Measurements from ENCODE around the gene TRERF1. TPM values are rescaled to one million over a fixed set of nuclear protein-coding genes. Genes with fewer than 3 reads are reported as not detected.

TRERF1 gene
- total and polyA plus RNA-seq, 2 experiments from 2014 or later = 11.2 to 20.6 TPM

GRCh38 chr6:42307141-42307470 is 144.6 kb downstream of the TRERF1 start:
- Mint-ChIP-seq H3K4me1 (peaks cover 29% of the 10 kb centered on the region), H3K4me3 (no peak overlapping the region), H3K9me3 (no peaks in the 10 kb centered on the region), H3K27ac (no peak overlapping the region), H3K27me3 (ENCODE audit: insufficient read depth, low read depth, poor library complexity) (peaks cover 3% of the 10 kb centered on the region), H3K36me3 (ENCODE audit: low read depth) (peaks cover 12% of the 10 kb centered on the region; the same call in 2 of the 3 replicates)
- H3K27me3 ChIP-seq (ENCODE audit: insufficient read depth) = no peaks in the 10 kb centered on the region
- H4K20me1 ChIP-seq (replicated peaks; ENCODE audit: insufficient read depth) = peaks cover 13% of the 10 kb centered on the region; the same call in 1 of the 2 replicates
- H2AFZ ChIP-seq = no peak overlapping the region
- no peaks in the 10 kb centered on the region for H3K36me3 ChIP-seq (ENCODE audit: insufficient read depth)
- no peaks in the 10 kb centered on the region for H3F3A ChIP-seq (replicated peaks; ENCODE audit: low read depth)
- H3K27ac ChIP-seq (ENCODE audit: low read depth) = no peak overlapping the region
- no peak overlapping the region for H3K4me2 ChIP-seq
- ATAC-seq = no peak
- no peak for TF ChIP-seq ZNF462 (CRISPR knock-in tag; IDR thresholded peaks at IDR 0.05)
- TF ChIP-seq EZH2phosphoT487 (IDR thresholded peaks at IDR 0.05; ENCODE audit: unreplicated experiment) = no peak
- TF ChIP-seq EZH2 (IDR thresholded peaks at IDR 0.05; ENCODE audit: low read depth, unreplicated experiment) = no peak
- TF ChIP-seq STAT1 (IDR thresholded peaks at IDR 0.05; ENCODE audit: unreplicated experiment) = no peak
- TF ChIP-seq ZNF331 (CRISPR knock-in tag; IDR thresholded peaks at IDR 0.05; ENCODE audit: low read depth) = no peak
- no peak for TF ChIP-seq CREB1 (CRISPR knock-in tag; IDR thresholded peaks at IDR 0.05; ENCODE audit: low read depth)
- no peak for TF ChIP-seq POLR2AphosphoS5 (IDR thresholded peaks at IDR 0.05; ENCODE audit: low read depth)
- TF ChIP-seq ZNF114 (CRISPR knock-in tag; IDR thresholded peaks at IDR 0.05) = no peak
- TF ChIP-seq JUNB (IDR thresholded peaks at IDR 0.05; ENCODE audit: unreplicated experiment) = no peak
- TF ChIP-seq NANOG (IDR thresholded peaks at IDR 0.05; ENCODE audit: borderline replicate concordance) = no peak
- TF ChIP-seq CTCF (conservative IDR thresholded peaks at IDR 0.05; ENCODE audit: low read depth in 2 of 2) = no peak
- no peak for TF ChIP-seq REST (IDR thresholded peaks at IDR 0.05; ENCODE audit: unreplicated experiment)
- no peak for TF ChIP-seq ETS1 (IDR thresholded peaks at IDR 0.05)
- H3K4me1 ChIP-seq (ENCODE audit: insufficient read depth) = peaks cover 29% of the 10 kb centered on the region
- no peak overlapping the region for H3K4me3 ChIP-seq
- peaks cover 56% of the 10 kb centered on the region for H3K79me2 ChIP-seq (replicated peaks; ENCODE audit: insufficient read depth)
- no peak for DNase-seq (ENCODE audit: low spot score)
- no peaks in the 10 kb centered on the region for H3K9me2 ChIP-seq (ENCODE audit: insufficient read depth)

All from GM23338 (cell line).